Right lobe of liver (tissue), 4 donors: ENCODE results near the gene GKN2.

Experiments used
- CTCF ChIP-seq, 4 donors: fragments of 200-600 bp in 3 of 4; fragments of 450-650 bp in 1 of 4; IDR thresholded peaks; one replicate each; pipeline versions ENCODE4 v1.5.1 to v1.8.0; 2016 to 2022; ENCODE audit warnings: antibody characterized with exemption in 4 of 4, mild to moderate bottlenecking in 2 of 4
- POLR2A ChIP-seq: fragments of 450-650 bp; IDR thresholded peaks from one replicate; pipeline ENCODE4 v1.6.1; 2017; ENCODE audit warnings: antibody characterized with exemption, mild to moderate bottlenecking
- donor health status: DM: no; HTN: no; CAD: no.
- donor health status: DM: no; HTN: no; CAD: no.
- donor health status: DM: no; HTN: yes; CAD: no.

GRCh38 chr2:68931799-68932198 is 20.9 kb downstream of the GKN2 start:
- no peak for TF ChIP-seq CTCF (IDR thresholded peaks at IDR 0.05)
- TF ChIP-seq POLR2A, result no peak
